Non-pigmented ciliary epithelial cell (primary cell): Measurements from ENCODE around the gene EML6.
"Not testable (repeated sequence)": the region's sequence is repeated elsewhere in the genome, so short reads cannot be mapped to it uniquely, and the experiment has no call there.

Source experiments
- DNase-seq: peaks from one replicate; pipeline ENCODE4 v3.0.0-alpha.2; 2010; ENCODE audit warnings: low read depth

Gene EML6

GRCh38 chr2:54967269-54967668, 243.8 kb downstream of the EML6 start:
- no peak for DNase-seq

GRCh38 chr2:54967759-54968365, 244.4 kb downstream of the EML6 start:
- DNase-seq = no peak

GRCh38 chr2:54968561-54969218, 245.2 kb downstream of the EML6 start:
- DNase-seq = no peak

- no peak for DNase-seq
These were observed 246.0 kb downstream of the EML6 start for GRCh38 chr2:54969295-54969939.

GRCh38 chr2:54969940-54970338, 246.5 kb downstream of the EML6 start:
- no peak for DNase-seq

- DNase-seq = no peak
These were observed 251.7 kb downstream of the EML6 start for GRCh38 chr2:54975175-54975574.

GRCh38 chr2:54975598-54976492, 252.4 kb downstream of the EML6 start:
- no peak for DNase-seq

- DNase-seq = no peak
These were observed 253.7 kb downstream of the EML6 start for GRCh38 chr2:54977149-54977548.

GRCh38 chr2:54979321-54980044, 256.0 kb downstream of the EML6 start:
- no peak for DNase-seq

- no peak for DNase-seq
These were observed 257.9 kb downstream of the EML6 start for GRCh38 chr2:54981385-54981784.

GRCh38 chr2:54983345-54984220, 260.1 kb downstream of the EML6 start:
- DNase-seq = no peak

- no peak for DNase-seq
These were observed 261.0 kb downstream of the EML6 start for GRCh38 chr2:54984476-54984875.

GRCh38 chr2:54986264-54986663, 262.8 kb downstream of the EML6 start:
- DNase-seq = no peak

GRCh38 chr2:54988612-54989011, 265.1 kb downstream of the EML6 start:
- DNase-seq = no peak

GRCh38 chr2:54990694-54991093, 267.2 kb downstream of the EML6 start:
- DNase-seq = not testable (repeated sequence)

GRCh38 chr2:54995553-54995952, 272.1 kb downstream of the EML6 start:
- no peak for DNase-seq

- DNase-seq = no peak
These were observed 274.4 kb downstream of the EML6 start for GRCh38 chr2:54997826-54998225.

- peak; percentile 37 for DNase-seq
These were observed 275.7 kb downstream of the EML6 start for GRCh38 chr2:54999182-54999581.

- no peak for DNase-seq
These were observed 276.9 kb downstream of the EML6 start for GRCh38 chr2:55000341-55000740.

GRCh38 chr2:55001716-55002115, 278.3 kb downstream of the EML6 start:
- DNase-seq = no peak
